HEK293 (cell line): ENCODE measurements around the gene CDK6.

Experiments
- CTCF ChIA-PET: fragments of 350-600 bp; formaldehyde crosslinking; extraction: SDS; loops from one replicate; lab custom pipeline; 2021; ENCODE audit warnings: antibody characterized with exemption; lab: Yijun Ruan, JAX
- POLR2A ChIA-PET: fragments of 300-600 bp; formaldehyde crosslinking; extraction: SDS; loops from one replicate; lab custom pipeline; 2020; ENCODE audit warnings: antibody characterized with exemption, inconsistent platforms; lab: Yijun Ruan, JAX
- H3K27ac ChIP-seq: fragments of 200-500 bp; sonication (Bioruptor generic); 2 replicates; pipeline ENCODE4 v1.5.1; 2014; ENCODE audit warnings: low read depth, low read length, control low read depth, inconsistent platforms; ENCODE audit errors: extremely low read depth
- H3K36me3 ChIP-seq, 2 experiments: fragments of 200-500 bp in 1 of 2; sonication (Bioruptor generic) in 1 of 2; 1 replicate in 1 of 2; 2 replicates in 1 of 2; pipeline ENCODE4 v1.5.1; 2014 to 2017; ENCODE audit warnings: inconsistent platforms in 2 of 2, low read length in 2 of 2; ENCODE audit not compliant: control insufficient read depth in 2 of 2, insufficient read depth in 1 of 2
- H3K4me1 ChIP-seq: fragments of 200-500 bp; sonication (Bioruptor generic); 2 replicates; pipeline ENCODE4 v1.5.1; 2014; ENCODE audit warnings: mild to moderate bottlenecking, low read length, inconsistent platforms; ENCODE audit not compliant: control insufficient read depth, insufficient read depth
- H3K4me3 ChIP-seq: 2 replicates; pipeline ENCODE4 v1.5.1; 2011; ENCODE audit warnings: low read depth, mild to moderate bottlenecking, control low read depth, low read length, moderate library complexity
- H3K9me3 ChIP-seq: fragments of 200-500 bp; sonication (Bioruptor generic); 2 replicates; pipeline ENCODE4 v1.5.1; 2014; ENCODE audit warnings: low read depth, low read length, inconsistent platforms; ENCODE audit not compliant: control insufficient read depth, insufficient read depth
- EGR2 ChIP-seq: fragments of 450-650 bp; formaldehyde crosslinking; IDR thresholded peaks from 2 replicates; pipeline ENCODE4 v1.5.1; 2016; ENCODE audit warnings: low read depth, missing biosample characterization, missing genetic modification characterization
- KLF17 ChIP-seq: fragments of 450-650 bp; formaldehyde crosslinking; IDR thresholded peaks from 2 replicates; pipeline ENCODE4 v1.5.1; 2016; ENCODE audit warnings: missing biosample characterization, missing genetic modification characterization
- REPIN1 ChIP-seq: fragments of 450-650 bp; formaldehyde crosslinking; IDR thresholded peaks from 2 replicates; pipeline ENCODE4 v1.5.1; 2017; ENCODE audit warnings: missing biosample characterization, missing genetic modification characterization, low read depth
- SP3 ChIP-seq: fragments of 450-650 bp; formaldehyde crosslinking; IDR thresholded peaks from 2 replicates; pipeline ENCODE4 v1.5.1; 2016; ENCODE audit warnings: missing biosample characterization, missing genetic modification characterization
- TSHZ1 ChIP-seq: fragments of 450-650 bp; formaldehyde crosslinking; IDR thresholded peaks from 2 replicates; pipeline ENCODE4 v1.5.1; 2016; ENCODE audit warnings: missing biosample characterization, missing genetic modification characterization, borderline replicate concordance
- ZNF214 ChIP-seq: fragments of 450-650 bp; formaldehyde crosslinking; IDR thresholded peaks from 2 replicates; pipeline ENCODE4 v1.5.1; 2017; ENCODE audit warnings: missing biosample characterization, mild to moderate bottlenecking, missing genetic modification characterization, borderline replicate concordance
- ZNF223 ChIP-seq: fragments of 450-650 bp; formaldehyde crosslinking; IDR thresholded peaks from 2 replicates; pipeline ENCODE4 v1.5.1; 2016; ENCODE audit warnings: missing biosample characterization, missing genetic modification characterization
- ZNF24 ChIP-seq: fragments of 450-650 bp; formaldehyde crosslinking; IDR thresholded peaks from 2 replicates; pipeline ENCODE4 v1.5.1; 2016; ENCODE audit warnings: missing biosample characterization, missing genetic modification characterization
- ZNF529 ChIP-seq: fragments of 450-650 bp; formaldehyde crosslinking; IDR thresholded peaks from 2 replicates; pipeline ENCODE4 v1.5.1; 2017; ENCODE audit warnings: missing genetic modification characterization, missing biosample characterization; ENCODE audit not compliant: insufficient replicate concordance
- ZNF548 ChIP-seq: fragments of 450-650 bp; formaldehyde crosslinking; IDR thresholded peaks from 2 replicates; pipeline ENCODE4 v1.5.1; 2016; ENCODE audit warnings: missing biosample characterization, missing genetic modification characterization
- ZNF558 ChIP-seq: fragments of 450-650 bp; formaldehyde crosslinking; IDR thresholded peaks from 2 replicates; pipeline ENCODE4 v1.5.1; 2016; ENCODE audit warnings: missing biosample characterization, missing genetic modification characterization
- ZNF621 ChIP-seq: fragments of 450-650 bp; formaldehyde crosslinking; IDR thresholded peaks from 2 replicates; pipeline ENCODE4 v1.5.1; 2017; ENCODE audit warnings: missing biosample characterization, missing genetic modification characterization
- ZNF768 ChIP-seq: fragments of 450-650 bp; formaldehyde crosslinking; IDR thresholded peaks from 2 replicates; pipeline ENCODE4 v1.5.1; 2018; ENCODE audit warnings: missing biosample characterization, mild to moderate bottlenecking, missing genetic modification characterization
- TF ChIP-seq, protein P1 (sequence below): fragments of 450-650 bp; formaldehyde crosslinking; IDR thresholded peaks from 2 replicates; pipeline ENCODE4 v1.5.1; 2016; ENCODE audit warnings: missing biosample characterization, missing genetic modification characterization
- TF ChIP-seq, protein P2 (sequence below): fragments of 450-650 bp; formaldehyde crosslinking; IDR thresholded peaks from 2 replicates; pipeline ENCODE4 v1.5.1; 2016; ENCODE audit warnings: missing biosample characterization, missing genetic modification characterization
- TF ChIP-seq, protein P3 (sequence below): fragments of 450-650 bp; formaldehyde crosslinking; IDR thresholded peaks from 2 replicates; pipeline ENCODE4; 2016; ENCODE audit warnings: missing biosample characterization, missing genetic modification characterization
- TF ChIP-seq, protein P4 (sequence below): fragments of 450-650 bp; formaldehyde crosslinking; IDR thresholded peaks from 2 replicates; pipeline ENCODE4 v1.5.1; 2017; ENCODE audit warnings: missing biosample characterization, mild to moderate bottlenecking, missing genetic modification characterization, moderate library complexity

CDK6 gene

DNA sequence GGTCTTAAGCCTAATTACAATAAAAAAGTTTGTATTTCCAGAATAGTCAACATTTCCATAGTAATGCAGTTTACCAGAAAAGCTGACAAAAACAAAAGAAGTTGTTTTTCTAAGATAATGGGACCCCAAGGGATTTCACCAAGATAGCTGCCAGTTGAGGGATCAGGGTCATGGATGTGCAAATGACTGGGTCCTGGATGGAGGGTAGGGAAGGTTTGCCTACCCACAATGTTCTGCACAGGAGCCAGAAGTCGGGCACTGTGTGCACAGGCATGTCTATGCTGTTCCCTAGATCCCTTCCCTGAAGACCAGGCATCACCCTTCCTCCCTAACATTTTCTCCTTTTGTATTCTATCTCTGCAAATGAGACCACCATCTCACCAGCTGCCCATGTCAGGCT, 152.1 kb downstream of the CDK6 start (continued):
- TF ChIP-seq, protein P1, sequence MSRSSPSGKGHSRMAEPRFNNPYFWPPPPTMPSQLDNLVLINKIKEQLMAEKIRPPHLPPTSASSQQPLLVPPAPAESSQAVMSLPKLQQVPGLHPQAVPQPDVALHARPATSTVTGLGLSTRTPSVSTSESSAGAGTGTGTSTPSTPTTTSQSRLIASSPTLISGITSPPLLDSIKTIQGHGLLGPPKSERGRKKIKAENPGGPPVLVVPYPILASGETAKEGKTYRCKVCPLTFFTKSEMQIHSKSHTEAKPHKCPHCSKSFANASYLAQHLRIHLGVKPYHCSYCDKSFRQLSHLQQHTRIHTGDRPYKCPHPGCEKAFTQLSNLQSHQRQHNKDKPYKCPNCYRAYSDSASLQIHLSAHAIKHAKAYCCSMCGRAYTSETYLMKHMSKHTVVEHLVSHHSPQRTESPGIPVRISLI: no peak
- TF ChIP-seq ZNF558 (tag by site-specific recombination): no peak
- TF ChIP-seq ZNF768 (tag by site-specific recombination): no peak
- TF ChIP-seq REPIN1 (tag by site-specific recombination): no peak
- no peak for TF ChIP-seq ZNF621 (tag by site-specific recombination)

DNA sequence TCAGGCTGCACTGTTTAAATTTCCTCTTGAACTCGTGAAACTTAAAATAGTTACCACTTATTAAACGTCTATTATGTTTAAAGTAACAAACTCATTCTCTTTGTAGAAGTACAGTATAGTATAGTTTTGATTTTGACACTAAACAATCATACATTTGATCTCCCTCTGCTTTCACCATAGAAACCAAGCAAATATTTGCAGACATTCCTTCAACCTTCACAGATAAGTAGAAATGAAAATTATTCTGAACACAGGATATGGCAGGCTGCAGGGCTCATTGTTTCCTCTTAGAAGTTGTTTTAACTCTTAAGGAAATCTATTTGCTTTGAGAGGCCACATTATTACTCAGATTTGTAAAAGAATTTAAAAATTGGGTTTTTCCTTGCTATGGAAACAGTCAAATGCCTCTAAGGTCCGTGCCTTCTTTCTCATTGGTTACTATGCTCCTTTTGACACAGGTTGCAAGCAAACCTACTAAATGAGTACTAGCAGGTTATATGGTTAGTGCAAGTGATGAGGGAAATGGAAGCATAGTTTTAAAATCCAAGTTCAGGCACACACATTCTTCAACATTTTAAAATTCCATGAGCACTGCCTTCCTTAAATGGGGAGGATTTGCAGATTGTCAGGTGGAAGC, 153.4 kb downstream of the CDK6 start:
- TF ChIP-seq EGR2: no peak
- ChIA-PET CTCF (interaction anchor here (0.6 kb wide), 1 partner anchor 101 kb away, joined by 3 read pairs; no protein-coding TSS in a partner anchor), POLR2A (no interaction called here)
- Histone ChIP-seq H3K9me3 (no peaks in the 10 kb centered on the region), H3K36me3 (no peaks in the 10 kb centered on the region; a peak in 1 of 3 replicates), H3K4me1 (no peaks in the 10 kb centered on the region), H3K27ac (no peak overlapping the region), H3K4me3 (no peak overlapping the region)

- H3K4me3 ChIP-seq: no peak overlapping the region
- no peak overlapping the region for H3K27ac ChIP-seq
- POLR2A ChIA-PET: no interaction called here
- TF ChIP-seq ZNF24 (no peak), ZNF214 (tag by site-specific recombination) (no peak), ZNF529 (no peak), ZNF548 (tag by site-specific recombination) (no peak), REPIN1 (tag by site-specific recombination) (no peak), SP3 (no peak), ZNF223 (tag by site-specific recombination) (no peak), KLF17 (tag by site-specific recombination) (no peak), TSHZ1 (tag by site-specific recombination) (no peak)
- TF ChIP-seq, protein P2, sequence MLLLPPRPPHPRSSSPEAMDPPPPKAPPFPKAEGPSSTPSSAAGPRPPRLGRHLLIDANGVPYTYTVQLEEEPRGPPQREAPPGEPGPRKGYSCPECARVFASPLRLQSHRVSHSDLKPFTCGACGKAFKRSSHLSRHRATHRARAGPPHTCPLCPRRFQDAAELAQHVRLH (tag by site-specific recombination): no peak
- TF ChIP-seq, protein P3, sequence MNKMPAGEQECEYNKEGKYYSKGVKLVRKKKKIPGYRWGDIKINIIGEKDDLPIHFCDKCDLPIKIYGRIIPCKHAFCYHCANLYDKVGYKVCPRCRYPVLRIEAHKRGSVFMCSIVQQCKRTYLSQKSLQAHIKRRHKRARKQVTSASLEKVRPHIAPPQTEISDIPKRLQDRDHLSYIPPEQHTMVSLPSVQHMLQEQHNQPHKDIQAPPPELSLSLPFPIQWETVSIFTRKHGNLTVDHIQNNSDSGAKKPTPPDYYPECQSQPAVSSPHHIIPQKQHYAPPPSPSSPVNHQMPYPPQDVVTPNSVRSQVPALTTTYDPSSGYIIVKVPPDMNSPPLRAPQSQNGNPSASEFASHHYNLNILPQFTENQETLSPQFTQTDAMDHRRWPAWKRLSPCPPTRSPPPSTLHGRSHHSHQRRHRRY (tag by site-specific recombination): no peak
- TF ChIP-seq, protein P4, sequence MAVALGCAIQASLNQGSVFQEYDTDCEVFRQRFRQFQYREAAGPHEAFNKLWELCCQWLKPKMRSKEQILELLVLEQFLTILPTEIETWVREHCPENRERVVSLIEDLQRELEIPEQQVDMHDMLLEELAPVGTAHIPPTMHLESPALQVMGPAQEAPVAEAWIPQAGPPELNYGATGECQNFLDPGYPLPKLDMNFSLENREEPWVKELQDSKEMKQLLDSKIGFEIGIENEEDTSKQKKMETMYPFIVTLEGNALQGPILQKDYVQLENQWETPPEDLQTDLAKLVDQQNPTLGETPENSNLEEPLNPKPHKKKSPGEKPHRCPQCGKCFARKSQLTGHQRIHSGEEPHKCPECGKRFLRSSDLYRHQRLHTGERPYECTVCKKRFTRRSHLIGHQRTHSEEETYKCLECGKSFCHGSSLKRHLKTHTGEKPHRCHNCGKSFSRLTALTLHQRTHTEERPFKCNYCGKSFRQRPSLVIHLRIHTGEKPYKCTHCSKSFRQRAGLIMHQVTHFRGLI (tag by site-specific recombination): no peak
- TF ChIP-seq, all 188 proteins: peak for 0
- Histone ChIP-seq H3K36me3 (no peaks in the 10 kb centered on the region; a peak in 1 of 3 replicates), H3K4me1 (no peaks in the 10 kb centered on the region), H3K9me3 (no peaks in the 10 kb centered on the region)
- CTCF ChIA-PET: no interaction called here
Measured at GRCh38 chr7:92682330-92682729, 154.0 kb downstream of the CDK6 start.
